SK-N-SH (cell line): ENCODE results near the gene TMEM214.

ENCODE experiments used
- EP300 ChIP-seq, 2 experiments: IDR thresholded peaks; 2 replicates each; pipeline versions ENCODE4 v1.4.0 to v1.6.1; 2012; ENCODE audit warnings: borderline replicate concordance in 1 of 2, low read depth in 1 of 2, low read length in 1 of 2
- EZH2phosphoT487 ChIP-seq: fragments of 200-600 bp; sonication (generic); IDR thresholded peaks from 2 replicates; pipeline ENCODE4 v1.6.1; 2017; ENCODE audit warnings: low read depth, mixed run types, mild to moderate bottlenecking, antibody characterized with exemption, moderate library complexity, borderline replicate concordance
- JUND ChIP-seq: IDR thresholded peaks from 2 replicates; pipeline ENCODE4 v1.4.0; 2012
- NFIC ChIP-seq: IDR thresholded peaks from 2 replicates; pipeline ENCODE4 v1.4.0; 2012; ENCODE audit warnings: borderline replicate concordance
- RAD21 ChIP-seq: IDR thresholded peaks from 2 replicates; pipeline ENCODE4 v1.6.1; 2012; ENCODE audit warnings: mild to moderate bottlenecking, low read length
- TCF12 ChIP-seq: IDR thresholded peaks from 2 replicates; pipeline ENCODE4 v1.4.0; 2012
- YY1 ChIP-seq: IDR thresholded peaks from 2 replicates; pipeline ENCODE4 v1.4.0; 2012; ENCODE audit warnings: low read depth, mild to moderate bottlenecking
- TF ChIP-seq, protein P1 (sequence below): fragments of 200-600 bp; sonication (generic); IDR thresholded peaks from 2 replicates; pipeline ENCODE4 v1.6.1; 2017; ENCODE audit warnings: antibody characterized with exemption, mild to moderate bottlenecking, moderate library complexity
- TF ChIP-seq, protein P2 (sequence below): fragments of 150-350 bp; IDR thresholded peaks from 2 replicates; pipeline ENCODE4 v1.6.1; 2017; ENCODE audit warnings: antibody characterized with exemption, low read length, low read depth, borderline replicate concordance

DNA sequence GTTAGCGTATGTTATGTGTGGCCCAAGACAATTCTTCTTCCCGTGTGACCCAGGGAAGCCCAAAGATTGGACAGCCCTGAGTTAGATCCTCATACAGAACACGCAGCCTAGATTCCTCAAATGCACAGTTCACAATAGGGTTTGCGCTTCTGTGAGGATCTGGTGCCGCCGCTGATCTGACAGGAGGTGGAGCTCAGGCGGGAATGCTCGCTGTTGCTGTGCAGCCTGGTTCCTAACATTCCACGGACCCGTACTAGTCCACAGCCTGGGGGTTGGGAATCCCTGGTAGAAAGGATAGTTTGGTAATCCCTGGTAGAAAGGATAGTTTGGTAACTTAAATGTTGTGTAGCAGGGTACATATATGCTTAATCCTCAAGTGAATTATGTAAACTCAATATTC lies 35.4 kb upstream of the TMEM214 start:
- TF ChIP-seq, protein P1, sequence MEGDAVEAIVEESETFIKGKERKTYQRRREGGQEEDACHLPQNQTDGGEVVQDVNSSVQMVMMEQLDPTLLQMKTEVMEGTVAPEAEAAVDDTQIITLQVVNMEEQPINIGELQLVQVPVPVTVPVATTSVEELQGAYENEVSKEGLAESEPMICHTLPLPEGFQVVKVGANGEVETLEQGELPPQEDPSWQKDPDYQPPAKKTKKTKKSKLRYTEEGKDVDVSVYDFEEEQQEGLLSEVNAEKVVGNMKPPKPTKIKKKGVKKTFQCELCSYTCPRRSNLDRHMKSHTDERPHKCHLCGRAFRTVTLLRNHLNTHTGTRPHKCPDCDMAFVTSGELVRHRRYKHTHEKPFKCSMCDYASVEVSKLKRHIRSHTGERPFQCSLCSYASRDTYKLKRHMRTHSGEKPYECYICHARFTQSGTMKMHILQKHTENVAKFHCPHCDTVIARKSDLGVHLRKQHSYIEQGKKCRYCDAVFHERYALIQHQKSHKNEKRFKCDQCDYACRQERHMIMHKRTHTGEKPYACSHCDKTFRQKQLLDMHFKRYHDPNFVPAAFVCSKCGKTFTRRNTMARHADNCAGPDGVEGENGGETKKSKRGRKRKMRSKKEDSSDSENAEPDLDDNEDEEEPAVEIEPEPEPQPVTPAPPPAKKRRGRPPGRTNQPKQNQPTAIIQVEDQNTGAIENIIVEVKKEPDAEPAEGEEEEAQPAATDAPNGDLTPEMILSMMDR = no peak
- TF ChIP-seq, protein P2, sequence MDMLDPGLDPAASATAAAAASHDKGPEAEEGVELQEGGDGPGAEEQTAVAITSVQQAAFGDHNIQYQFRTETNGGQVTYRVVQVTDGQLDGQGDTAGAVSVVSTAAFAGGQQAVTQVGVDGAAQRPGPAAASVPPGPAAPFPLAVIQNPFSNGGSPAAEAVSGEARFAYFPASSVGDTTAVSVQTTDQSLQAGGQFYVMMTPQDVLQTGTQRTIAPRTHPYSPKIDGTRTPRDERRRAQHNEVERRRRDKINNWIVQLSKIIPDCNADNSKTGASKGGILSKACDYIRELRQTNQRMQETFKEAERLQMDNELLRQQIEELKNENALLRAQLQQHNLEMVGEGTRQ = no peak
- TF ChIP-seq RAD21 = no peak
- no peak for TF ChIP-seq EP300 (IDR thresholded peaks at IDR 0.05; ENCODE audit: borderline replicate concordance in 1 of 2, low read depth in 1 of 2, low read length in 1 of 2)
- TF ChIP-seq EZH2phosphoT487 = no peak
- TF ChIP-seq NFIC = no peak
- no peak for TF ChIP-seq TCF12
- no peak for TF ChIP-seq JUND
- TF ChIP-seq YY1 = no peak
